ENCODE measurements around the gene SH2D4B.

Gene SH2D4B

GRCh38 chr10:80630324-80630723 is 92.6 kb downstream of the SH2D4B start:
- no peak for DNase-seq (ENCODE audit: low read depth in 3 of 3, low spot score in 1 of 3)

- no peak for DNase-seq (ENCODE audit: low read depth in 3 of 3, low spot score in 1 of 3)
Measured at GRCh38 chr10:80632742-80633141, 95.0 kb downstream of the SH2D4B start.

GRCh38 chr10:80633383-80633860 is 95.7 kb downstream of the SH2D4B start:
- no peak for DNase-seq (ENCODE audit: low read depth in 3 of 3, low spot score in 1 of 3)

GRCh38 chr10:80633910-80634309 is 96.2 kb downstream of the SH2D4B start:
- DNase-seq (ENCODE audit: low read depth in 3 of 3, low spot score in 1 of 3) = no peak

- no peak for DNase-seq (ENCODE audit: low read depth in 3 of 3, low spot score in 1 of 3)
Measured at GRCh38 chr10:80642661-80643060, 105.0 kb downstream of the SH2D4B start.

- no peak for DNase-seq (ENCODE audit: low read depth in 3 of 3, low spot score in 1 of 3)
Measured at GRCh38 chr10:80646366-80646765, 108.7 kb downstream of the SH2D4B start.

- no peak for DNase-seq (ENCODE audit: low read depth in 3 of 3, low spot score in 1 of 3)
Measured at GRCh38 chr10:80647173-80647833, 109.6 kb downstream of the SH2D4B start.

GRCh38 chr10:80648106-80648505 is 110.4 kb downstream of the SH2D4B start:
- no peak for DNase-seq (ENCODE audit: low read depth in 3 of 3, low spot score in 1 of 3)

- DNase-seq (ENCODE audit: low read depth in 3 of 3, low spot score in 1 of 3) = no peak
Measured at GRCh38 chr10:80649183-80649582, 111.5 kb downstream of the SH2D4B start.

- DNase-seq (ENCODE audit: low read depth in 3 of 3, low spot score in 1 of 3) = no peak
Measured at GRCh38 chr10:80655898-80656297, 118.2 kb downstream of the SH2D4B start.

- no peak for DNase-seq (ENCODE audit: low read depth in 3 of 3, low spot score in 1 of 3)
Measured at GRCh38 chr10:80658068-80658467, 120.4 kb downstream of the SH2D4B start.

- DNase-seq (ENCODE audit: low read depth in 3 of 3, low spot score in 1 of 3) = no peak
Measured at GRCh38 chr10:80659289-80659688, 121.6 kb downstream of the SH2D4B start.

GRCh38 chr10:80660266-80660665 is 122.6 kb downstream of the SH2D4B start:
- DNase-seq (ENCODE audit: low read depth in 3 of 3, low spot score in 1 of 3) = no peak

- DNase-seq (ENCODE audit: low read depth in 3 of 3, low spot score in 1 of 3) = no peak
Measured at GRCh38 chr10:80660736-80661135, 123.0 kb downstream of the SH2D4B start.

- no peak for DNase-seq (ENCODE audit: low read depth in 3 of 3, low spot score in 1 of 3)
Measured at GRCh38 chr10:80661526-80661925, 123.8 kb downstream of the SH2D4B start.

GRCh38 chr10:80662429-80663261 is 124.9 kb downstream of the SH2D4B start:
- peak; percentile 4 to 68 (median 36) for DNase-seq (ENCODE audit: low read depth in 3 of 3, low spot score in 1 of 3)

GRCh38 chr10:80664071-80664680 is 126.5 kb downstream of the SH2D4B start:
- DNase-seq (ENCODE audit: low read depth in 3 of 3, low spot score in 1 of 3) = peak in 1 of 3 donors; percentile 31

- no peak for DNase-seq (ENCODE audit: low read depth in 3 of 3, low spot score in 1 of 3)
Measured at GRCh38 chr10:80669485-80669884, 131.8 kb downstream of the SH2D4B start.

- no peak for DNase-seq (ENCODE audit: low read depth in 3 of 3, low spot score in 1 of 3)
Measured at GRCh38 chr10:80670774-80671173, 133.1 kb downstream of the SH2D4B start.

- no peak for DNase-seq (ENCODE audit: low read depth in 3 of 3, low spot score in 1 of 3)
Measured at GRCh38 chr10:80671847-80672246, 134.1 kb downstream of the SH2D4B start.

GRCh38 chr10:80672613-80673012 is 134.9 kb downstream of the SH2D4B start:
- no peak for DNase-seq (ENCODE audit: low read depth in 3 of 3, low spot score in 1 of 3)

- DNase-seq (ENCODE audit: low read depth in 3 of 3, low spot score in 1 of 3) = no peak
Measured at GRCh38 chr10:80674809-80675208, 137.1 kb downstream of the SH2D4B start.
